ENCODE results near the gene NUDT4.
"Not testable (repeated sequence)": the region's sequence is repeated elsewhere in the genome, so short reads cannot be mapped to it uniquely, and the experiment has no call there.

NUDT4 gene

GRCh38 chr12:93432031-93432430 lies 54.3 kb downstream of the NUDT4 start:
- not testable (repeated sequence) for DNase-seq

GRCh38 chr12:93434256-93434865 lies 56.6 kb downstream of the NUDT4 start:
- no peak for DNase-seq

GRCh38 chr12:93438266-93439050 lies 60.7 kb downstream of the NUDT4 start:
- no peak for DNase-seq

- DNase-seq: no peak
Observed at GRCh38 chr12:93440043-93440835, 62.5 kb downstream of the NUDT4 start.

GRCh38 chr12:93441081-93441616 lies 63.4 kb downstream of the NUDT4 start:
- DNase-seq: peak; percentile 60

DNA sequence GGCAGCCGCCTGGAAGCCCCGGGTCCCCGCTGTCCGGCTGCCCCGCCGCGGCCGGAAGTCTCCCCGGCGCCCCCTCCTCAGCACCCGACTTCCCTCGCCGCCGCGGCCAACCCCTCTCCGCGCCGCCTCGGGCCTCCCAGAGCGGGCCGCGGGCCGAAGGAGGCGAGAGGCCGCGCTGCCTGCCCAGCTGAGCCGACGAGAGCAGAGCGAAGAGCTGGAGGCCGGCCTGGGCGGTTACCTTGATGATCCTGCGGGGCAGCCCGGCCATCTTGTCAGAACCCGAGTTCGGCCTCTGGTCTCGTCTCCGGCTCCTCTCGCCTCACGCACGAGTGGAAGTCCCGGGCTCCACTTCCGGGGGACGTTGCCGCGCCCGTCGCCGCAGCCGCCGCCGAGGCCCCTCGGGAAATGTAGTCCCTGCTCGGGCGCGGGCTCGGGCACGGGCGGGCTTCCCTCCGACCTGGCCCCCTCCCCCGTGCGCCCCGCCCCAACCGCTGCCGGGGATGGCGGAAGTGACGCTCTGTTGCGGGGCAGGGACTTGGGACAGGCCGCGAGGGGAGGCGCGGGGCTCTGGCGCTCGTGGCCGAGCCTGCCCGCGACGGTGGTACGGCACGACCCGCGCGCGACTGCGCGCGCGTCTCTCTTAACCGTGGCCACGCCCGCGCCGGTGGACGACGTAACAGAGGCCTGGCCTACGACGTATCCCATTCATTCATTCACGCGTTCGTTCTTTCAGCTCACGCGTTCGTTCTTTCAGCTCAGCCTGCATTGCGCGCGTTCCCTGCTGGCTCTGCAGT lies 64.1 kb downstream of the NUDT4 start, which contains the start of gene UBE2N:
TSS of gene UBE2N (minus strand) at position 331 of the 794 bp plus-strand sequence. CDS start at position 268, 63 bp downstream.
- DNase-seq: peak; percentile 99

DNA sequence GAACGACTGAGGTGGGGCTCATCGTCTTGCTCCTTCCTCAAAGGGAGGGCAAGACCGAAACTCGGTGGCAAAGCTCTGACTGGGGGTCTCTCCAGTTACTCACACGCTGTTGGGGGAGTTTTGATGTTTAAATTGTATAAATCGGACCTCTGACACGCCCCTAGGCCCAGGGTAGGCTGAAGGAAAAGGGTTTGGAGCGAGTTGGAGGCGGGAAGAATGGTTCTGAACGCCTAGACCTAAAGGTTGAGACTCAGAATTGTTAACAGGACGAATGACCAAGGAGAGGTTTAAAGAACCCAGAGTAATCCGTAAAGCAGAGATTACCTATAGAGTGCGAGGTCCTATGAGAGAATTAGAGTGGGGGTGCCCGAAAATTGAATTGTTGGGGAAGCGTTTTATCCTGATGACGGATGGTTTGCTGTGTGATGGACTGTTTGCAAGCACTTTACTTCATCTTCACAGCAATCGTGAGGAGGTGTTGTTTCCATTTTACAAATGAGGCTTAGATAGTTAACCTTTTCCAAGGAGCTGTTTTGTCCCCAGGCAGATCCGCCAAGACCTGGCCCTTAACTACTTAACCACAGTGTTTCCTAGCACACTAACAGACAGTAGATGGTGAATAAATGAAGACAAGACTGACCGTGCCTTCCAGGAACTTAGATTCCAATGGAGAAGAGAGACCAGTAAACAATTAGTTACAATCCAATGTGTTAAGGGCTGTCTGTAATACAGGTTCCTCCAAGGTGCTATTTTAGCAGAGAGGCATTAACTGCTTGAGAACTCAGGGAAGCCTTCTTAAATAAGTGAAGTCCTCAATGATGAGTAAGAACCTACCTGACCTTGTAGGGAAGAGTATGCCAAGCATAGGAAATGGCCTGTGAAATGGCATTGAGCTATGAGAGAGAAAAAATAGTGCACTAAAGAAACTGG lies 65.0 kb downstream of the NUDT4 start:
- peak; percentile 42 for DNase-seq

GRCh38 chr12:93443576-93443975 lies 65.9 kb downstream of the NUDT4 start:
- no peak for DNase-seq

DNA sequence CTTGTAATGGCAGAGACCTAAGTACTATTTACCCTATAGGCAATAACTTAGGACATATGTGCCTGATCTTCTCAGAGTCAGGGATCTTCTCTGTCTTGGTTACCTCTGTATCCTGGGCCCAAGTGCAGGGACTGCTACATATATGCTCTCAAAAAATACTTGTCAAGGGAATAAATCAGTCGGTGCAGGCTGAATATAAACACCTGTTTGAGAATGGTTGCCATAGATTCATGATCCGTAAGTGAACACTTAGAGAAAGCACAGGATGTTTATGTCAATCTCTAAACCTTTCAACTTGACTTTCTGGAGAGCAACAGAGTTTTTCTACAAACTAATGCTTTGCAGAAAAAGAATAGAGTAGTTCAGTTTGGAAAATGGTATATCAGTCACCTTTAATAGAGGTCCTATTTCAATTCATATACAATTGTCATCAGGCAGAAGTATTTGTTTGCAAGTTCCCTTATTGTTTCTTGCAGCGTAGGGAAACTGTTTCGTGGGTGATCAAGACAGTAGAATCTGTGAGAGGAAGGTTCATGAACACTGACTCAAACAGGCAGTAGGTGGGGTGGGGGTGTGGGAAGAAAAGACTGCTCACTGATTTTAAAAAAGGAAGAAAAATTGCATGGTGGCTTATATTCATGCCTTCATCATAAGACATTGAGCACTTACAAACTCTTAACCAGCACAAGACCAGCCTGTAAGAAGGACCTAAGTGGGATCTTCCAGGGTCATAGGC lies 70.0 kb downstream of the NUDT4 start:
- DNase-seq: no peak

- no peak for DNase-seq
Observed at GRCh38 chr12:93448796-93449195, 71.1 kb downstream of the NUDT4 start.

DNA sequence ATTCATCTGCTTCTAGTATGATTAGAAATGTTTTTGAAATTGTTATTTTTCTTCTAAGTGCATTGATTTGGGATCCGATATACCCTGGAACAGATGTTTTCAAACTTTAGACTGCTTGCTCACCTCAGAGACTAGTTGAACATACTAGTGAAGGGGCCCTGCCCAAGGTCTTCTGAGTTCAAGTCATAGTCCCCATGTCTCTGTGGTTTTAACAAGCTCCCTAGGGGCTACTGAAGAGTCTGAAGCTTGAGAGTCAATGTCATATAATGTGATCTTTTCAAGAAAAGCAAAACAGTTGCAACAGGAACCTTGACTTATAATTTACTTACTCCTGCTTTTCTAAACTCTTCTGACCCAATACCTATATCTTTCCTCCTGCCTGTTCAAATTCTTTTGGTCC lies 71.6 kb downstream of the NUDT4 start:
- no peak for DNase-seq

DNA sequence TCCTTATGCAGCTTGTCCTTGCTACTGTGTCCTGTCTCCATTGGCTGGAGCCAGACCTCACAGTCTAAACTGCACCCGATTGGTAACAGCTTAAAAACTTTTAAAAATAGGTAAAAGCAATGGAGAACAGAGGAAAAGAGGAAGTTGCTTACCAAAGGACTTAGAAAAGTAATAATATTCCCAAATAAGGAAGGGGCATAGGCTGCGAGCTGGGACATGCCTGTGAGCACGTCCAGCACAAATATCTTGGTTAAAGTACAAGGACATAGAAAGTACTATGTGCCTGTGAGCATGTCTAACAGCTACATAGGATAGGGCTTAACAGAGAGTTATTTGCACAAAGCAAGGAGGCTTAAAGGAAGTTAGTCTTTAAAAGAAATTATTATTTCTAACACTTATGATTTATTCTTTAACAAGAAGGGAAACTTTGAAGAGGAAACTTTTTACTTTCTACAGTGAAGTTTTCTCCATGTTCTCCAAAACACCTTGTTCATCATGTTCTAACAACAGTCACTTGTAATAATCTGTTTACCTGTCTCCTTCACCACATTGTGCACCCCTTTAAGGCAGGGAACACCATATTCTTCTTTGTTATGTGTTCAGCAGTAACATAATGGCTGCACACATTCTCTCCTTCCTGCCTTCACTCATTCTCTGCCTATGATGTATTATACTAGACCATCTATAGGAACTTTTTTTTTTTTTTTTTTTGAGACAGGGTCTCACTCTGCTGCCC lies 73.9 kb downstream of the NUDT4 start:
- no peak for DNase-seq

DNA sequence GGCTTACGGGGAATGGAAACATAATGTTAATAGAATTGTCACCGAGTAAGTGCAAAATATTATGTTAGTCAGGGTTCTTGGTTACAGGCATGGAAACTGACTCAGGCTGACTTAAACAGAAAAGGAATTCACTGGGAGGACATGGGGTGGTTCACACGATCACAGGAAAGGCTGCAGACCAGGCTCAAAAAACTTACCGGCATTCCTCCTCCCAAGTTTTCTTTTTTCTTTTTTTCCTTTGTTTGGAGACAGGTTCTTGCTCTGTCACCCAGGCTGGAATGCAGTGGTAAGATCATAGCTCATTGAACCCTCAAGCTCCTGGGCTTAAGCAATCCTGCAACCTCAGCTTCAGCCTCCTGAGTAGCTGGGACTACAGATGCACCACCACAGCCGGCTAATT lies 75.9 kb downstream of the NUDT4 start:
- no peak for DNase-seq

DNA sequence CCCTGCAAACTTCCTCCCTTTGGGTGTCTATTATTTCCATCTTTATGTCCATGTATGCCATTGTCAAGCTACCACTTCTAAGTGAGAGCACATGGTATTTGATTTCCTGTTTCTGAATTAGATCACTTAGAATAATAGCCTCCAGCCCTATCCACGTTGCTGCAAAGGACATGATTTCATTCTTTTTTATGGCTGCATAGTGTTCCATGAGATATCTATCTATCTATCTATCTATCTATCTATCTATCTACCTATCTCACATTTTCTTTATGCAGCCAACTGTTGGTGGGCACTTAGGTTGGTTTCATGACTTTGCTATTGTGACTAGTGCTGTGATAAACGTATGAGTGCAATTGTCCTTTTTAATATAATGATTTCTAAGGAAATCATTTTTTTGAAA lies 78.4 kb downstream of the NUDT4 start:
- DNase-seq: no peak
